ENCODE measurements around the gene CD6. TPM values are rescaled to one million over a fixed set of nuclear protein-coding genes. Genes with fewer than 3 reads are reported as not detected.

CD6 gene
- total RNA-seq, 1 experiment from 2014 or later = not detected

DNA sequence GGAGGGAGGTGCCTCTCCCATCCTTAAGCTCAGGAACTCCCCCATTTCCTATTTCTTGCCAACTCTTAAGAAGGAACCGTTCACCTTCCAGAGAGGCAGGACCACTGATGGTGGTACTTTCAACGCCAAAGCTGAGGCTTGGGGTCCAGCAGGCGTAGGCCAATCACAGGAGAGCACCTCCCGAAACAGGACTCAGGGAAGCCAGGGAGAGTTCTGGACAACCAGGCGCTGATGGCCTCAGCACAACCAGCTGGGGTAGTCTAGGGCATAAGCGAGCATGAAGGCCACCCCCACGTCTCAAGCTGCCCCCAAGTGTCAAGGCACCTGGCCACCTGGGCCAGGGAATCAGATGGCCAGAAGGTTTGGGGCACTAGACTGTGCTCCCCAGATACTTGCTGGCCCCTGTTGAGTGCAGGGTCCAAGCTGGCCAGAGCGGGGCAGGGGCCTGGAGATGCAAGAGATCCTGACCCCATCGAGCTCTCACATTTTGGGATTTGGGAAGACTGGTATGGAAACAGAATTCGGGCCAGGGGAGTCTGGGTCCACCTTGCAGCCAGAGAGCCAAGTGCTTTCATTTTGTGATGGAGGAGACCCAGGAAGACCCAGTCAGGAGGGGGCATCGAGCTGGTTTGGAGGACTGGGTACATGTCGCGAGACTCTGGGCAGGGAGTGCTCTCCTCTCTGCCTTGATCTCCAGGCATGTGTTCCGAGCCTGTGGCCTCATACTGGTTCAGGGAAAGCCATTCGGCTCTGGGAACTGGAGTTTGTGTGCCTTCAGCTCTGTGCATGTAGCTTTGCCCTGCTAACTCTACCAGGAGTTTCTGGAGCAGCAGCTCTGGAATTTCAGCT, 926 bp downstream of the CD6 start:
- H3K56ac ChIP-seq (ENCODE audit: insufficient read length, low read depth, low read length) = no peak overlapping the region
- TF ChIP-seq, protein P1, sequence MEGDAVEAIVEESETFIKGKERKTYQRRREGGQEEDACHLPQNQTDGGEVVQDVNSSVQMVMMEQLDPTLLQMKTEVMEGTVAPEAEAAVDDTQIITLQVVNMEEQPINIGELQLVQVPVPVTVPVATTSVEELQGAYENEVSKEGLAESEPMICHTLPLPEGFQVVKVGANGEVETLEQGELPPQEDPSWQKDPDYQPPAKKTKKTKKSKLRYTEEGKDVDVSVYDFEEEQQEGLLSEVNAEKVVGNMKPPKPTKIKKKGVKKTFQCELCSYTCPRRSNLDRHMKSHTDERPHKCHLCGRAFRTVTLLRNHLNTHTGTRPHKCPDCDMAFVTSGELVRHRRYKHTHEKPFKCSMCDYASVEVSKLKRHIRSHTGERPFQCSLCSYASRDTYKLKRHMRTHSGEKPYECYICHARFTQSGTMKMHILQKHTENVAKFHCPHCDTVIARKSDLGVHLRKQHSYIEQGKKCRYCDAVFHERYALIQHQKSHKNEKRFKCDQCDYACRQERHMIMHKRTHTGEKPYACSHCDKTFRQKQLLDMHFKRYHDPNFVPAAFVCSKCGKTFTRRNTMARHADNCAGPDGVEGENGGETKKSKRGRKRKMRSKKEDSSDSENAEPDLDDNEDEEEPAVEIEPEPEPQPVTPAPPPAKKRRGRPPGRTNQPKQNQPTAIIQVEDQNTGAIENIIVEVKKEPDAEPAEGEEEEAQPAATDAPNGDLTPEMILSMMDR (conservative IDR thresholded peaks at IDR 0.05) = no peak
- H2AK5ac ChIP-seq (ENCODE audit: insufficient read length, low read length) = no peak overlapping the region
- H3T11ph ChIP-seq (ENCODE audit: low read length) = no peak overlapping the region
- no peaks in the 10 kb centered on the region for H3K79me1 ChIP-seq (ENCODE audit: insufficient read depth, low read depth, low read length, poor library complexity, severe bottlenecking)
- Mint-ChIP-seq H3K27me3 (ENCODE audit: low read depth) (peaks cover 17% of the 10 kb centered on the region), H3K4me1 (no peaks in the 10 kb centered on the region), H3K9me3 (peaks cover 12 to 17% of the 10 kb centered on the region in 2 experiments), H3K27ac (no peak overlapping the region; a peak in 1 of 7 replicates), H3K4me3 (no peak overlapping the region), H3K36me3 (ENCODE audit: insufficient read depth in 1 of 3, low read depth in 3 of 3) (peaks cover 0 to 7% (median 6%) of the 10 kb centered on the region in 3 experiments; a peak in 5 of 7 replicates)
- no peaks in the 10 kb centered on the region for H3K79me2 ChIP-seq (ENCODE audit: insufficient read depth, low read length)
- no peak overlapping the region for H3K9ac ChIP-seq (ENCODE audit: extremely low read depth, insufficient read length, low read length)
- no peaks in the 10 kb centered on the region for H4K20me1 ChIP-seq (ENCODE audit: control insufficient read depth, insufficient read depth, insufficient read length)
- no peak overlapping the region for H4K91ac ChIP-seq (ENCODE audit: insufficient read length, low read depth, low read length)
- no peak for DNase-seq
- H3K27ac ChIP-seq (ENCODE audit: insufficient read length, low read depth, low read length) = no peak overlapping the region
- no peak overlapping the region for H2BK5ac ChIP-seq (ENCODE audit: insufficient read length, low read length)
- H3K9me3 ChIP-seq (ENCODE audit: control insufficient read depth, low read depth, low read length) = no peaks in the 10 kb centered on the region
- H3K23ac ChIP-seq (ENCODE audit: insufficient read length, low read depth, low read length) = no peak overlapping the region
- H4K5ac ChIP-seq (ENCODE audit: insufficient read length, low read depth, low read length) = no peak overlapping the region
- H3K18ac ChIP-seq (ENCODE audit: insufficient read length, low read depth, low read length) = no peak overlapping the region
- no peak overlapping the region for H3K4me2 ChIP-seq (ENCODE audit: insufficient read depth, insufficient read length, low read length)
- H3K4ac ChIP-seq (ENCODE audit: low read depth, low read length) = no peak overlapping the region
- no peak overlapping the region for H4K8ac ChIP-seq (replicated peaks; ENCODE audit: insufficient read length, low read depth, low read length)
- no peak overlapping the region for H3K14ac ChIP-seq (ENCODE audit: insufficient read depth, low read length)
- H2BK20ac ChIP-seq (ENCODE audit: low read depth, low read length, poor library complexity, severe bottlenecking) = no peak overlapping the region
- no peak overlapping the region for H2BK120ac ChIP-seq (ENCODE audit: low read depth, low read length, poor library complexity, severe bottlenecking)
- no peaks in the 10 kb centered on the region for H3K4me1 ChIP-seq (ENCODE audit: insufficient read depth, low read length)
- no peak overlapping the region for H2BK12ac ChIP-seq (ENCODE audit: insufficient read length, low read depth, low read length)
- H2BK15ac ChIP-seq (ENCODE audit: low read depth, low read length) = no peak overlapping the region
- H3K27me3 ChIP-seq (ENCODE audit: insufficient read depth, low read length) = no peaks in the 10 kb centered on the region
- H2AFZ ChIP-seq (ENCODE audit: low read length) = no peak overlapping the region
- no CpG with 5 or more reads among the region's 15 CpGs for WGBS (ENCODE audit: extremely low coverage, insufficient read length, low lambda C conversion rate)
- H3K23me2 ChIP-seq (ENCODE audit: insufficient read length, low read depth, low read length, poor library complexity, severe bottlenecking) = no peaks in the 10 kb centered on the region

Data from H9 (cell line).